ENCODE data around the gene LDB2.

LDB2 gene

DNA sequence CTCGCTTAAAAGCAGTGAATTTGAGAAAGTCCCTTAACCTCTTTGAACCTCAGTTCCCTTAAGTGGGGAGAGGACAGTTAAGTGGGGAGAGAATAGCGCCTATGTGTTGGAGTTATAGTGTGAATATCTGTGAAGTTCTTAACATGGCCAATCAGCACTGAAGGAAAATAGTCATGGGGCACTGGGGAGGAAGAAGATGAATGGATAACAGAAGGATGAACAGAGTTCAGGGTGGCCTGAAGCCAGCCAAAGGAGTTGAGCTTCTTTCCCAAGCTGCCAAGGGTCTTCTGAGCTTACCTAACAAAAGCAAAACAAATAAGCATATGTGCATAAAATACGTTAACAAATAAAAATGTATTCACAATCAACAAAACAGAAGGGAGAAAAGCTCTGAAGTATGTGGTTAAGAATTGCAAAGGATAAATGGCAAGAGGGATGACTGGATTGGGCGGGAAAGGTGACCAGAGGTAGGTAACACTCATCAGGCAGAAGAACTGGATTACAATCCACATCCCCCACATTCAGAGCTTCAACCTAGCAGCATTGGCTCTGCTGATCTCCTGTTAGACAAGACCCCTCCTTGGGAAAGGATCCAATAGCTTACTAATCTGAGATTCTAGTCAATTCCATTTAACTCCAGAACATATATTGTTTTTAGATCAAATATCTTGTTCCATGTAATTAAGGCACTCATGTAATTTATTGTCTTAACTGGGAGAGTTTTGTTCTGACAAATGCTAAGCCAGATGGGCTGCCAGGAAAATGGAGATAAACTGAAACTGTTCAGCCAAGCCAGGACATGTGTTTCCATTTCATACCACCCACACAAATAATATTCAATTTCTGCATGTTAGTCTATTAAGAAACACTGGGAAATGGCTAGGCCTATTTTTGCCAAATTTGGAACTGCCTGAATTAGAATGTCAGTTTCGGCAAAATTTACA, 221.2 kb downstream of the LDB2 start:
- DNase-seq = no peak

DNA sequence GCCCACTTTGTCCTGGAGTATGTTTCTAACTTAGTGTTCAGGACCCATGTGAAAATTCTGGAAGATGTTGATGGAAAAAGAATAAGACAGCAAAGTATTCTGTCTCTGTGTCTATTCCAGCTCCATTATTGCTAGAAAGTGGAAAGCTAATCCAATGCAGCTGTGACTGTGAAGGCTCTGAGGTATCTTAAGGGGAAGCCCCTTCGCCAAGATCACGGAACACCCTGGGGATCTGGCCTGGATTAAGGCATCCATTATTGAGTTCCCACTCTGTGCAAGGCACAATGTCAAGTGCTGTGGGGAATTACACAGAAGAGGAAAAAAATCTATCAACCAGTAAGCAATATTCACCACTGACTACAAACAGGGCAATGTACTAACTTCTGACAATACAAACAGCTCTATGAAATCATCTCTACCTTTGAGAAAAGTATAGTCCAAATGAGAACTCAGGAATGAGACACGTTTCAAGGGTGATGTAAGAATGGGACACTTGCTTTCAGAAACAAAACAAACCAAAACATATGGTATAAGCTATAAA, 222.1 kb downstream of the LDB2 start:
- DNase-seq = no peak

GRCh38 chr4:16674082-16674481, 224.4 kb downstream of the LDB2 start:
- DNase-seq = no peak

GRCh38 chr4:16672421-16672820, 226.0 kb downstream of the LDB2 start:
- DNase-seq = no peak

- DNase-seq = no peak
These were observed 226.7 kb downstream of the LDB2 start for GRCh38 chr4:16671741-16672140.

- DNase-seq = no peak
These were observed 227.7 kb downstream of the LDB2 start for GRCh38 chr4:16670727-16671126.

DNA sequence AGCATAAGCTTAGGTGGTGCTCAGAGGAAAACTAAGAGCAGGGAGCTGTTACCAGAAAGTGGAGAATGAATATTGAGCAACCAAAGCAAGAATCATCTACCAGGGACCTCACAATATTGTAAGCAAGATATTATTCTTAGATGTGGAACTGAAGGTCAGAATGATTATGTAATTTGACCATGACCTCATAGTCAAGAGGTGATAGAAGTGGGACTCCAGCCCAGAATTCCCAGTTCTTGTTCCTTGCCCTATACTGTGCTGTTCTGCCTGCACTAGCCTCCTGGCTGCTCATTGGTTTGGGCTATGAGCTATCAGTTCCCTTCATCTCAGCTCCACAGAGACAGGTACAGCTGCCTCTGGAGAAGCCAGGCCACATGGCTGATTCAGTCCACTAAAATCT, 229.4 kb downstream of the LDB2 start:
- no peak for DNase-seq

DNA sequence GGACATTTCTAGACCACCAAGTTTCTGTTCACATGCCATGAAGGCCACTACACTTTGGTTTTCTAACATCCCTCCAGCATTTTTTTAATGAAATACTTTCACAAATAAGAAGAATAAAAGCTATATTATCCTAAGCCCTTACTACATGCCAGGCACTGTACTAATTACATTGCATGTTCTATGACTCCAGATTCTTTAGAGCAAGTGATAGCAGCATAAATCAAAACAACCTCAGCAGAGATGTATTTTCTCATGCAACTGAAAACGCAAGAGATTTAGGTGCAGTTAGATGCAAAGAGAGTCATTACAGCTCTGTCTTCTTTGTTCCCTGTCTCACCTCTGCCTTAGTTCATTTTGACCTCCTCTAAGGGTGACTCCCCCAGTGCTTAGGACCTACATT, 230.0 kb downstream of the LDB2 start:
- no peak for DNase-seq

GRCh38 chr4:16667464-16667863, 231.0 kb downstream of the LDB2 start:
- DNase-seq = no peak

DNA sequence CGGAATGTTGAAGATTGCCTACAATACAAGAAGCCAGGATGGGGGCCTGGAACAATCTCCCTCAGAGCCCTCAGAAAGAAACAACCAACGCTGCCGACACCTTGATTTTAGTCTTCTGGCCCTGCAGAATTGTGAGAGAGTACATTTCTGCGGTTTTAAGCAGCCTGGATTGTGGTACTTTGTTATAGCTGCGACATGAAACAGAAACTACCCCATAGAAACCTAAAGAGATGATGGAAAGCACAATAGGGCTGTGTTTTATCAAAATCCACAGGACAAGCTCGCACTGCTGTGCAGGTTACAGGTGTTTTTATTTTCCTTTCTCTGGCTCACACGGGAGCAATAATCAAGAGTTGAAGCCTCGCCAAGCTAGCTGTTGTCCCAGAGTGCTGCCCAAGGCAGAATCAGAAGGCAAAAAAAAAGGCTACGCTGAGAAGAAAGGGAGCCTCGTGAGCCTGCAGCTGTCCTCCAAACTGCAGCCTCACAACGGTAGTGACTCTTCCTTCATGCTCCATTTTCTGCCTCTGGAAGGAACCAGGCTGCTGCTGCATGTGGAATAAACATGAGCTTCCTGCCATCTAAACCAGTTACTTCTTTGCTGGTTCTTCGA, 232.4 kb downstream of the LDB2 start:
- DNase-seq = no peak

- DNase-seq = no peak
These were observed 234.7 kb downstream of the LDB2 start for GRCh38 chr4:16663732-16664131.

DNA sequence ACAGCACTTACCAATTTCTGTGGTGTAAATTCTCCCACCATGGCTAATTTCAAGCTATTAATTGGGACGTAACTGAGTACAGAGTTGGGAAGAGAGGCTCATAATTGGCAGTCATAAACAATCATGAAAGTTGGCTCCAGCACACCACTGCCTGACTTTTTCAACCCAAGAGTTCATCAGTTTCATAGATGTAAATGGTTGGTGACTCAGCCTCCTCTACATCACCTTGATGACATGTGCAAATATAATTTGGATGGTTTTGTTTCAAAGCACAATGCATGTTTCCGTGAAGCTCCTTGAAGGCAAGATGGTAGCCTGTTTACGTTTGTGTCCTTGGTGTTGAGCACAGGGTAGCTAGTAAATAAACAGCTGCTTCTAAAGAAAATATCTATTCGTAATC, 235.1 kb downstream of the LDB2 start:
- no peak for DNase-seq

DNA sequence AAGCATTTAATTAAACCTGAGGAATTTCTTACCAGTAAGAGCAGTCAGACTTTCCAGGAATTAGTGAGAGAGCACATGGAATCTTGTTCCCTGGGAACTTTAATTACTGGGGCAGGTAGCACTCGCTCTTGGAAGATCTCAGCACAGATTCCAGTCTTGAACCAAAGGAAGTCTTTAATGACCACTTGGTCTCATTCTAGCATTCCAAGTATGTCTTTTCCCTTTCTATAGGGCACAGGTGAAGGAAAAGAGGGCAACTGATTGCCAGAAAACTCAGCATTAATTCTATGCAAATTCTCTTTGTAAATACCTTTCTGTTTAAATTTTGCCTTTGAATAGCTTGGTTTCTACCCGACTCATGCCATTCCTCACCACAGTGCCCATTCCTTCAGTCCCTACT, 236.6 kb downstream of the LDB2 start:
- no peak for DNase-seq

DNA sequence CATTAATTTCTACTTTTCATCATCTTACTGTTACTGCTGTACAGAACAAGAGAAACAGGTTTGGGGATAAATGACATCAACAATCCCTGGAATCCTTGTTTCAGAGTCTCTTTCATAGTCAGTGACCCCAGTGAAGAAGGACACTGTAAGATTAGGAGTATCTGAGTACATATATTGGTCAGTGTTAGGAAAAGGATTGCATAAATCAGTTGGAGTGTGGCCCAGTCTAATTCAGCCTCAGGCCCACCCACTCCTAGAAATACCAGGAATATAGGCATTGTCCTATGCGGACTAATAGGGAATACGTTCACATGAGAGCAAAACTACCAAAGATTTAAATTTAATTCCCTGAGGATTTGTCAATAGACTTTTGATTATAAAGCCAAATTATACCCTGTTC, 237.8 kb downstream of the LDB2 start:
- DNase-seq = no peak

DNA sequence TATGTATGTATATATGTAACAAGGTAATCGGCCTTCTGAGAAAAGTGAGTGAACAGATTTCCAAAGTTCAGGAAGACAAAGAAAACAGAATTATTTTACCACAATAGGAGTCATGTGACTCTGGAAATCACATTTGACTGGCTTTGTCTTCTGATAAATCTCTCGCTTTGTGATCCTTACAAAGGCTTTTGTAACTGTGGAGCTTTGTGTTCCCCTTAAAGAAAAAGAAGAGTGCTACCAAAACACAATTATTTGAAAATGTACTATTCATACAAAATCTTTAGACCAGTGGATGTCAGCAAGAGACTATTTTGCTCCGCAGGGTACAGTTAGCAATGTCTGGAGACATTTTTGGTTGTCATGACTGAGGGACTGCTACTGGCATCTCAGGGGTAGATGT, 238.8 kb downstream of the LDB2 start:
- no peak for DNase-seq

DNA sequence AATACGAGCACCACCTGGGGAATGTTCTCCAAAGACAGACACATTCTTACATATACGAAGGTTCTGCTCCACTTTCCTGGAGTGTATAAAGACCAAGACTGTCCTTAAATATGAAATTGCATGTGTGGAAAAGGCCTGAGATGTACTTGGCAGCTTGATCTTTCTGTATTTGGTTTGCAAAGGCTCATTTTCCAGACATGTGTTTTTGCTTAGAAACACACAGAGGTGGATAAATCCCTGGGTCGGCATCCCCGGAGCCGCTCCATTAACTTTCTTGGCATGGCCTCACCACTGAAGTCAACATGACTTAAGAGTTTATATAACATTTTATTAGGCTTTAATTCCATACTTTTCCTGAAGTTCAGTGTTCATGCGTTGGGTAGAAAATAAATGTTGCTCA, 239.4 kb downstream of the LDB2 start:
- no peak for DNase-seq

DNA sequence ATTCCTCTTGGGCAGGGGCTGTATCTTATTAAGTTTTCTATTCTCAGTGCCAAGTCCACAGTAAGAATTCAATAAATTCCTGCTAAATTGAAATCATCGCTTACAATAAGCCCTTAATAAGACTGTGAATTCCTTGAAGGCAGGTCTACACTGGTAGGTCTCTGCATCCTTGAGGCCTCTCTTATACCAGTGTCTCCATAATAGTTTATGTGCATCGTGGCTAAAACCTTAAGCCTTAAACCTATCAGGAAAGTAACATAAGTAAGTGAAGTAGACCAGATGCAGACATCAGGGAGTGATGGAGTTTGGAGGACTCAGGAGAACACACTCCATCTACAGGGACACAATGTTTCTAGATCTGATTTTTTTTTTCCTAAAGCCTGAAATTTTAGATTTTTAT, 240.3 kb downstream of the LDB2 start:
- no peak for DNase-seq

GRCh38 chr4:16655111-16655510, 243.3 kb downstream of the LDB2 start:
- DNase-seq = no peak

GRCh38 chr4:16652732-16653305, 245.6 kb downstream of the LDB2 start:
- DNase-seq = no peak

- DNase-seq = no peak
These were observed 252.0 kb downstream of the LDB2 start for GRCh38 chr4:16646459-16646858.

GRCh38 chr4:16643893-16644292, 254.6 kb downstream of the LDB2 start:
- no peak for DNase-seq

DNA sequence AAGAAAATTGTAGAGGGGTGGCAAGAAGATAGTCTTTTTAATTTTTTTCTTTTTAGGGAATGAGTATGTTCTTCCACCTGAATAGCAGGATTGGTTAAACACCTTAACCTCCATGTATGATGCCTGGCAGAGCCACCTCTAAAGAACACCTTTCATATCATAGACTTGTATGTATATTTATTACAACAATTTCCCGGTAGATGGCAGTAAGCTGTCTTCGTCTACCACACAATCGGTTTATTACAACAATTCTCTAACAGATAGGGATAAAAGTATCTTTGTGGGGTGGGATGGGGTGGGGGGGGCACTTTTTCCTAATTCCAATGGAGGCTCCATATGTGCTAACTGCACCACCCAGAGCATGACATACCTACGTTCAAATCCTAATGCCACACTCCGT, 255.5 kb downstream of the LDB2 start:
- DNase-seq = no peak

DNA sequence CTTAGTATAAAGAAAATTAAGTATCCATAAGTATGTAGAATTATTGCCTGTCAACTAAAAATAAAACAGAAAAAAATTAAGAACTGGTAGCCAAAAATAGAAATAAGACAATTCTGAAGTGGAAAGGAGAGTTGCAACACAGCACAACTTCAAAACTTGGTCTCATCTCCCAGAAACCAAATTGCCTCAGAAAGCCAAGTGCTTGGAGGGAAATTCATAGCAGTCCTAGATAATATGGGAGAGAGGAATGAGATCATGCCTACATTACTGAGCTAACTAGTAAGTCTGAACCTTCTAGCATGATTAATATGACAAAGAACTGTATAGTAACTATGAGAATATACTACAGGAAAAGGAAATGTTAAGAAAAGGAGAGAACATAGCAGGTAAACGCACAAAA, 256.5 kb downstream of the LDB2 start:
- DNase-seq = no peak
